ENCODE results near the gene CELSR1.
"Not testable (repeated sequence)": the region's sequence is repeated elsewhere in the genome, so short reads cannot be mapped to it uniquely, and the experiment has no call there.

GRCh38 chr22:46403880-46404279, 133.5 kb downstream of the CELSR1 start:
- TF ChIP-seq EZH2phosphoT487 (IDR thresholded peaks at IDR 0.05; ENCODE audit: borderline replicate concordance, low read length); CTCF (IDR thresholded peaks at IDR 0.05; ENCODE audit: low read depth, low read length, poor library complexity, severe bottlenecking): not testable (repeated sequence)

All from DOHH2 (cell line).